BLaER1 treated with 17β-estradiol and CSF1 and Interleukin-3, amounts not matched to agents 10 nM and 100 nM (cell line): ENCODE measurements around the gene SARS1.
"Not testable (repeated sequence)": the region's sequence is repeated elsewhere in the genome, so short reads cannot be mapped to it uniquely, and the experiment has no call there.

ENCODE experiments used
- H3K27ac ChIP-seq, 11 experiments: shearing (Covaris generic); formaldehyde crosslinking; 2 replicates each; pipeline ENCODE4 v1.8.1; 2022
- H3K27me3 ChIP-seq, 11 experiments: shearing (Covaris generic); formaldehyde crosslinking; 2 replicates each; pipeline ENCODE4 v1.8.1; 2022
- H3K36me3 ChIP-seq, 11 experiments: shearing (Covaris generic); formaldehyde crosslinking; 2 replicates each; pipeline ENCODE4 v1.8.1; 2022
- H3K4me1 ChIP-seq, 10 experiments: shearing (Covaris generic); formaldehyde crosslinking; 2 replicates each; pipeline ENCODE4 v1.8.1; 2022
- H3K4me2 ChIP-seq, 11 experiments: shearing (Covaris generic); formaldehyde crosslinking; 2 replicates each; pipeline ENCODE4 v1.8.1; 2022
- H3K4me3 ChIP-seq, 10 experiments: shearing (Covaris generic); formaldehyde crosslinking; 2 replicates each; pipeline ENCODE4 v1.8.1; 2022
- H3K9ac ChIP-seq, 11 experiments: shearing (Covaris generic); formaldehyde crosslinking; 2 replicates each; pipeline ENCODE4 v1.8.1; 2022
- H3K9me3 ChIP-seq, 11 experiments: shearing (Covaris generic); formaldehyde crosslinking; replicated peaks in 1 of 11; 2 replicates each; pipeline ENCODE4 v1.8.1; 2022
- H4K20me1 ChIP-seq, 11 experiments: shearing (Covaris generic); formaldehyde crosslinking; 2 replicates each; pipeline ENCODE4 v1.8.1; 2022
- Cebpa-rat ChIP-seq, 11 experiments: shearing (Covaris generic); IDR thresholded peaks; 2 replicates each; pipeline ENCODE4 v1.8.1; 2022

SARS1 gene, protein sequence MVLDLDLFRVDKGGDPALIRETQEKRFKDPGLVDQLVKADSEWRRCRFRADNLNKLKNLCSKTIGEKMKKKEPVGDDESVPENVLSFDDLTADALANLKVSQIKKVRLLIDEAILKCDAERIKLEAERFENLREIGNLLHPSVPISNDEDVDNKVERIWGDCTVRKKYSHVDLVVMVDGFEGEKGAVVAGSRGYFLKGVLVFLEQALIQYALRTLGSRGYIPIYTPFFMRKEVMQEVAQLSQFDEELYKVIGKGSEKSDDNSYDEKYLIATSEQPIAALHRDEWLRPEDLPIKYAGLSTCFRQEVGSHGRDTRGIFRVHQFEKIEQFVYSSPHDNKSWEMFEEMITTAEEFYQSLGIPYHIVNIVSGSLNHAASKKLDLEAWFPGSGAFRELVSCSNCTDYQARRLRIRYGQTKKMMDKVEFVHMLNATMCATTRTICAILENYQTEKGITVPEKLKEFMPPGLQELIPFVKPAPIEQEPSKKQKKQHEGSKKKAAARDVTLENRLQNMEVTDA

DNA sequence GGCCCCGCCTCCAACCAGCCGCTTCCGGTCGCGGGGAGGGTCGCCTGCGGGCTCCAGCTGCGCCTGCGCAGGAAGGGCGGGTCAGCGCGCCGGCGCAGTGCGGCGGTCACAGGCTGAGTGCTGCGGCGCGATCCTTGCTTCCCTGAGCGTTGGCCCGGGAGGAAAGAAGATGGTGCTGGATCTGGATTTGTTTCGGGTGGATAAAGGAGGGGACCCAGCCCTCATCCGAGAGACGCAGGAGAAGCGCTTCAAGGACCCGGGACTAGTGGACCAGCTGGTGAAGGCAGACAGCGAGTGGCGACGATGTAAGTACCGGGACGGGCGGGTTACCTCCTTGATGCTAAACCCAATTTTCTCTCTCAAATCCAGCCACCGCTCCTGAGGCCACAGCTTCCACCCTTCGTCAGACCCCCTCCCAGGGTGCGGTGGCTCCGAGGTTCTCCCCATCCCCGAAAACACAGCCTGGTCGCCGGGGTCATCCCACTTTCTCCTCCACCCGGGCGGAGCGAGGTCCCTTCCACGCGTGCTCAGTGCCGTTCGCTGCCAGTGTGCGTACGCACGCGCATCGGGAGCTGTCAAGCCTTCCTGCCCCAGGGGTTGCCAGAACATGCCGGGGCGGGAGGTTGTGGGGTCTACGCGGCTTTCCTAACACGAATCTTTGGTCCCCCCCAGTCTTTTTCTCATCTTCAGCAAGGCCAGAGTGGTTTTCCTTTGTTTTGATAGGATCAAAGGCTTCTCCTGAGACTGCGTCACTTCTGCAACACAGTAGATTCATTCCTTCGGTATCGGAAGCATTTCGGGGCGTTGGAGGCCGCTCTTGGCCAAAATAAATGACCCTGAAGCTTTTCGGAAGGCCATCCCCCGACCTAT, at the start of gene SARS1:
TSS of gene SARS1 (plus strand) at position 95 of the 870 bp plus-strand sequence. CDS start at position 170, 75 bp downstream.
- peak within 1 kb of the TSS; percentile 67 to 91 (median 82) for H3K27ac ChIP-seq
- no peak for TF ChIP-seq Cebpa-rat (IDR thresholded peaks at IDR 0.05)
- H3K27me3 ChIP-seq: no peaks in the 10 kb centered on the region
- peak within 1 kb of the TSS; percentile 76 to 95 (median 88) for H3K4me2 ChIP-seq
- H3K9me3 ChIP-seq: 0 out of 22 replicates have a peak, but pooled peaks cover 0 to 7% (median 0%) of the 10 kb centered on the region in 11 experiments
- peak within 1 kb of the TSS; percentile 76 to 99 (median 84) for H3K4me3 ChIP-seq
- peaks cover 20 to 51% (median 38%) of the 10 kb centered on the region in 11 experiments; a peak in 19 of 22 replicates for H4K20me1 ChIP-seq
- peak within 1 kb of the TSS; percentile 76 to 90 (median 87) for H3K9ac ChIP-seq
- H3K4me1 ChIP-seq: peaks cover 30 to 43% (median 36%) of the 10 kb centered on the region in 10 experiments
- peaks cover 18 to 39% (median 29%) of the 10 kb centered on the region in 11 experiments; a peak in 21 of 22 replicates for H3K36me3 ChIP-seq

- Histone ChIP-seq H3K36me3 (no peaks in the 10 kb centered on the region), H3K27ac (peak overlapping the region in 6 of 11 experiments; percentile 7 to 92 (median 32); a peak in 8 of 22 replicates), H3K9ac (no peak overlapping the region), H4K20me1 (peaks cover 0 to 15% (median 0%) of the 10 kb centered on the region in 11 experiments; a peak in 2 of 22 replicates), H3K4me2 (peak overlapping the region in 10 of 11 experiments; percentile 30 to 97 (median 89); a peak in 18 of 22 replicates), H3K4me1 (peaks cover 54 to 95% (median 84%) of the 10 kb centered on the region in 10 experiments), H3K9me3 (no peaks in the 10 kb centered on the region), H3K4me3 (no peak overlapping the region), H3K27me3 (peaks cover 0 to 41% (median 0%) of the 10 kb centered on the region in 11 experiments; a peak in 7 of 22 replicates)
- TF ChIP-seq Cebpa-rat (IDR thresholded peaks at IDR 0.05): no peak
These were observed 49.2 kb upstream of the SARS1 start for GRCh38 chr1:109164538-109164937.

DNA sequence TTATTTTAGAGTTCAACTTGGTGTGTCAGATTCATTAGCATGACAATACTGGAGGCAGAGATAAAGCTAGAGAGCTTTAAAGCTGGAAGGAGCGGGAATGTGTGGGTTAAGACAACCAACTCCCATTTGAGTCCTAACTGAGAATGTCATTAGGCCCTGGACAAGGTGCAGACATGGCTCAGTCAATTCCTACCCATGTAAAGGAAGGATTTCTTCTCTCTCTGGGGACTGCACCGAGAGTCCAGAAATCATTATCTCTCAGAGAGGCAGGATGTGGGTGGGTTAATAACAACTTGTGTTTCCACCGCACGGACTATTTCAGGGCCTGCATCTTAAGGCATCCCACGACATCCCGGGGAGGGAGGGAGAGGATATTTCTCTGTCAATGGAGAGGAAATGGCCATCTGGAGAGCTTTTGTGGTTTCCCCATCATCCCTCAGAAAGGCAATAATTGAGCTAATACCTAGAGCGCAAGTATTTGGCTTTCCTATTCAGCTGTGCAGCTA, 46.7 kb upstream of the SARS1 start:
- Histone ChIP-seq H3K4me1 (peaks cover 42 to 87% (median 77%) of the 10 kb centered on the region in 10 experiments), H3K9me3 (no peaks in the 10 kb centered on the region), H4K20me1 (peaks cover 0 to 26% (median 0%) of the 10 kb centered on the region in 11 experiments; a peak in 2 of 22 replicates), H3K27ac (peak overlapping the region in 5 of 11 experiments; percentile 28 to 49 (median 45); a peak in 9 of 22 replicates), H3K27me3 (peaks cover 0 to 58% (median 0%) of the 10 kb centered on the region in 11 experiments; a peak in 7 of 22 replicates), H3K4me3 (peak overlapping the region in 1 of 10 experiments; percentile 0; a peak in 2 of 20 replicates), H3K9ac (peak overlapping the region in 2 of 11 experiments; percentile 16 to 18; a peak in 1 of 22 replicates), H3K4me2 (peak overlapping the region; percentile 63 to 90 (median 84)), H3K36me3 (no peaks in the 10 kb centered on the region)
- TF ChIP-seq Cebpa-rat (IDR thresholded peaks at IDR 0.05): peak in 3 of 11 experiments; percentile 24 to 73 (median 32); a peak in 1 of 22 replicates

DNA sequence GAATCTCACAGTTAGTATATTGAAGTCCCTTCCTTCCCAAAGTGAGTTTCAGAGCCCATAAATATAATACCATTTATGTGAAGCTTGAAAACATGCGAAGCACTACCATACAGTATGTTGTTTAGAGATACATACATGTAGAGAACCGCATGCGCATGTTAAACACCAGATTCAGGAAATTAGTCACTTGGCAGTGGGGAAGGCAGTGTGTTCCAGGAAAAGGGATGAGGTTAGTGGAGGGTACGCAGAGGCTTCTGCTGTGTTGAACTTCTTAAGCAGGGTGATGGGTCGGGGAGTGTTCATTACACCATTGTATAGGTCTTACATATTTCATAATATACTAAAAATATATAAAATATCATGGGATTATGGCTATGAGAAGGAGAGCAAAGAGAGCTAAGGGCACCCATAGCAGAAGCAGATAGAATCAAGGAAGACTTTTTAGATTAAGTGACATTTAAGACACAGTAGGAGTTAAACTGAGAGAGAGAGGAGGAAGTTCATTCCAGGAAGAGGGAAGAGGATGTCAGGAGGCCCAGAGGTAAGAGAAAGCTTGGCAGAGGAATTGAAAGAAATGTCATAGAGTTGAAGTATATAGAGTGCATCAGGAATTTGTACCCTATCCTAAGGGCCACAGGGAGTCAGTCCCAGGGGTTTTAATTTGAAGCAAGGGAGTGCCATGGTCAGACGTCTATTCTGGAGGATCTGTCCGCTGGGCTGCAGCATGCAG, 43.5 kb upstream of the SARS1 start:
- Histone ChIP-seq H3K4me2 (peak overlapping the region in 9 of 11 experiments; percentile 15 to 90 (median 74); a peak in 17 of 22 replicates), H3K4me1 (peaks cover 24 to 58% (median 48%) of the 10 kb centered on the region in 10 experiments), H3K27ac (no peak overlapping the region), H3K9me3 (no peaks in the 10 kb centered on the region), H3K27me3 (peaks cover 0 to 59% (median 0%) of the 10 kb centered on the region in 11 experiments; a peak in 7 of 22 replicates), H3K36me3 (no peaks in the 10 kb centered on the region), H4K20me1 (peaks cover 0 to 26% (median 0%) of the 10 kb centered on the region in 11 experiments; a peak in 2 of 22 replicates), H3K4me3 (no peak overlapping the region), H3K9ac (no peak overlapping the region)
- no peak for TF ChIP-seq Cebpa-rat (IDR thresholded peaks at IDR 0.05)

DNA sequence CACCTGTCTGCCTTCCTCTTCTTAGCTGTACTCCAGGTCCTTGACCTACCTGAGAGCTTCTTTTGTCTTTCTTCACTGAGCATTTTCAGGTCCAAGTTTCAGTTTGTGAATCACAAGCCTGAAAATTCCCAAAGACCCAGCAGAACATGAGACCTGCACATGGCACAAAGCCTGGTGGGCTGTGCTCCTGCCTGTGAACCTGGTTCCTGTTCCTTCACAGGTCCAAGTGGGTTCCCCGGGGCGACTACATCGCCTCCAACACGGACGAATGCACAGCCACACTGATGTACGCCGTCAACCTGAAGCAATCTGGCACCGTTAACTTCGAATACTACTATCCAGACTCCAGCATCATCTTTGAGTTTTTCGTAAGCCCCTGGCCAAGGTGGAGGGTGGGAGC, 42.1 kb upstream of the SARS1 start:
- Histone ChIP-seq H3K9me3 (no peaks in the 10 kb centered on the region), H3K27me3 (peaks cover 0 to 65% (median 0%) of the 10 kb centered on the region in 11 experiments; a peak in 7 of 22 replicates), H3K4me3 (no peak overlapping the region), H3K4me1 (peaks cover 18 to 48% (median 41%) of the 10 kb centered on the region in 10 experiments), H3K36me3 (no peaks in the 10 kb centered on the region), H3K4me2 (peak overlapping the region in 1 of 11 experiments; percentile 84; a peak in 1 of 22 replicates), H3K27ac (no peak overlapping the region), H3K9ac (no peak overlapping the region), H4K20me1 (peaks cover 0 to 26% (median 0%) of the 10 kb centered on the region in 11 experiments; a peak in 2 of 22 replicates)
- TF ChIP-seq Cebpa-rat (IDR thresholded peaks at IDR 0.05): no peak

DNA sequence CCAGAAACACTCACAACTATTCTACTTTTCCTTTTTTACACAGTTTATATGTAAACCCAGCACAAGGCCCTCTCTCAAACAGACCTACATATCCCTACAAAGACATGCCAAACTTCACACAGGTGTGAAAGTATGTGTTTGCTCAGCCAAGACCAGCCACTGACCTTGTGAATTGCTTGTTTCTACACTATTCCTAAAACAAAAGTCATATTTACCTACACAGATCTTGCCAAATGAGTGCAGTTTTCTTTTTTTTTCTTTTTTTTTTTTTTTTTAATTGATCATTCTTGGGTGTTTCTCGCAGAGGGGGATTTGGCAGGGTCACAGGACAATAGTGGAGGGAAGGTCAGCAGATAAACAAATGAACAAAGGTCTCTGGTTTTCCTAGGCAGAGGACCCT, 37.4 kb upstream of the SARS1 start:
- H3K9ac ChIP-seq, H3K27ac ChIP-seq, H4K20me1 ChIP-seq, H3K4me2 ChIP-seq, H3K4me1 ChIP-seq, H3K4me3 ChIP-seq, H3K36me3 ChIP-seq: not testable (repeated sequence)
- peaks cover 0 to 37% (median 0%) of the 10 kb centered on the region in 11 experiments; a peak in 7 of 22 replicates for H3K27me3 ChIP-seq
- peaks cover 0 to 13% (median 5%) of the 10 kb centered on the region in 11 experiments; a peak in 10 of 22 replicates for H3K9me3 ChIP-seq

- not testable (repeated sequence) for H3K4me3 ChIP-seq, H3K9ac ChIP-seq, H3K4me2 ChIP-seq, H3K4me1 ChIP-seq, H3K36me3 ChIP-seq, H3K27ac ChIP-seq, H4K20me1 ChIP-seq
- H3K9me3 ChIP-seq: peaks cover 0 to 13% (median 5%) of the 10 kb centered on the region in 11 experiments; a peak in 10 of 22 replicates
- peaks cover 0 to 15% (median 0%) of the 10 kb centered on the region in 11 experiments; a peak in 3 of 22 replicates for H3K27me3 ChIP-seq
These were observed 33.0 kb upstream of the SARS1 start for GRCh38 chr1:109180715-109181084.
